ENCODE results near the gene FRMD3.

Gene FRMD3

GRCh38 chr9:83287021-83287420 is 251.2 kb downstream of the FRMD3 start:
- TF ChIP-seq CTCF (IDR thresholded peaks at IDR 0.05; ENCODE audit: insufficient read depth, missing control alignments): no peak
- DNase-seq (ENCODE audit: insufficient read length, low spot score) (no peak), FAIRE-seq (no peak)

GRCh38 chr9:83285445-83286225 is 252.6 kb downstream of the FRMD3 start:
- DNase-seq (ENCODE audit: insufficient read length, low spot score) (no peak), FAIRE-seq (no peak)
- no peak for TF ChIP-seq CTCF (IDR thresholded peaks at IDR 0.05; ENCODE audit: insufficient read depth, missing control alignments)

- no peak for DNase-seq (ENCODE audit: insufficient read length, low spot score)
- FAIRE-seq: no peak
- no peak for TF ChIP-seq CTCF (IDR thresholded peaks at IDR 0.05; ENCODE audit: insufficient read depth, missing control alignments)
These were observed 253.5 kb downstream of the FRMD3 start for GRCh38 chr9:83284746-83285145.

- no peak for TF ChIP-seq CTCF (IDR thresholded peaks at IDR 0.05; ENCODE audit: insufficient read depth, missing control alignments)
- FAIRE-seq (no peak), DNase-seq (ENCODE audit: insufficient read length, low spot score) (no peak)
These were observed 254.7 kb downstream of the FRMD3 start for GRCh38 chr9:83283528-83283927.

- no peak for TF ChIP-seq CTCF (IDR thresholded peaks at IDR 0.05; ENCODE audit: insufficient read depth, missing control alignments)
- DNase-seq (ENCODE audit: insufficient read length, low spot score) (no peak), FAIRE-seq (no peak)
These were observed 256.6 kb downstream of the FRMD3 start for GRCh38 chr9:83281306-83282255.

GRCh38 chr9:83280790-83281189 is 257.4 kb downstream of the FRMD3 start:
- TF ChIP-seq CTCF (IDR thresholded peaks at IDR 0.05; ENCODE audit: insufficient read depth, missing control alignments): no peak
- DNase-seq (ENCODE audit: insufficient read length, low spot score) (no peak), FAIRE-seq (no peak)
